GM12872 (cell line): ENCODE measurements around the gene CORO6.

Source experiments
- CTCF ChIP-seq: IDR thresholded peaks from 3 replicates; pipeline ENCODE4 v1.5.1; 2011; ENCODE audit warnings: low read depth, mild to moderate bottlenecking, low read length, moderate library complexity; ENCODE audit not compliant: insufficient read depth

CORO6 gene

GRCh38 chr17:29621751-29622194, 939 bp downstream of the CORO6 start:
- TF ChIP-seq CTCF: no peak

GRCh38 chr17:29620779-29621500, 1.8 kb downstream of the CORO6 start:
- TF ChIP-seq CTCF: no peak

- no peak for TF ChIP-seq CTCF
Measured at GRCh38 chr17:29620271-29620670, 2.4 kb downstream of the CORO6 start.

- TF ChIP-seq CTCF: peak; percentile 49; the same call in 2 of the 3 replicates
Measured at GRCh38 chr17:29619251-29619650, 3.5 kb downstream of the CORO6 start.

GRCh38 chr17:29618272-29619065, 4.2 kb downstream of the CORO6 start:
- no peak for TF ChIP-seq CTCF

GRCh38 chr17:29617481-29618271, 5.0 kb downstream of the CORO6 start:
- TF ChIP-seq CTCF: peak; percentile 88

- peak; percentile 86 for TF ChIP-seq CTCF
Measured at GRCh38 chr17:29617125-29617480, 5.6 kb downstream of the CORO6 start.
